GM10266 (cell line): ENCODE data around the gene ITPR1.

Source experiments
- DNase-seq: peaks from one replicate; pipeline ENCODE4 v3.0.0; 2012; ENCODE audit errors: extremely low spot score
- CTCF ChIP-seq: IDR thresholded peaks from 2 replicates; pipeline ENCODE4 v1.5.1; 2012; ENCODE audit warnings: mild to moderate bottlenecking, low read depth; ENCODE audit not compliant: control insufficient read depth, insufficient read depth; ENCODE audit errors: missing control alignments

Gene ITPR1

GRCh38 chr3:4573153-4573552, 80.0 kb downstream of the ITPR1 start:
- no peak for TF ChIP-seq CTCF
- no peak for DNase-seq

GRCh38 chr3:4574426-4574965, 81.3 kb downstream of the ITPR1 start:
- DNase-seq: no peak
- no peak for TF ChIP-seq CTCF

- TF ChIP-seq CTCF: no peak
- no peak for DNase-seq
Observed at GRCh38 chr3:4575381-4575780, 82.2 kb downstream of the ITPR1 start.

- TF ChIP-seq CTCF: no peak
- DNase-seq: no peak
Observed at GRCh38 chr3:4577721-4578120, 84.6 kb downstream of the ITPR1 start.

GRCh38 chr3:4580346-4581123, 87.4 kb downstream of the ITPR1 start:
- DNase-seq: no peak
- no peak for TF ChIP-seq CTCF

- no peak for DNase-seq
- no peak for TF ChIP-seq CTCF
Observed at GRCh38 chr3:4581124-4581424, 87.9 kb downstream of the ITPR1 start.

GRCh38 chr3:4581498-4581897, 88.3 kb downstream of the ITPR1 start:
- TF ChIP-seq CTCF: no peak
- no peak for DNase-seq
